GM23248 (cell line): Measurements from ENCODE around the gene NBR1. TPM values are rescaled to one million over a fixed set of nuclear protein-coding genes. Genes with fewer than 3 reads are reported as not detected.
A peak's percentile ranks its signal among the peaks of the same experiment; 100 is the strongest.

Source experiments
- DNase-seq: peaks from one replicate; pipeline ENCODE4 v3.0.0-alpha.2; 2015
- H2AFZ ChIP-seq: fragments of 200-600 bp; sonication (generic); 2 replicates; pipeline ENCODE4 v1.6.1; 2016; ENCODE audit warnings: antibody characterized with exemption
- H3F3A ChIP-seq: fragments of 200-600 bp; sonication (generic); 2 replicates; pipeline ENCODE4 v1.6.1; 2016; ENCODE audit warnings: mild to moderate bottlenecking, antibody characterized with exemption, mixed run types; ENCODE audit not compliant: insufficient read depth
- H3K27ac ChIP-seq: fragments of 200-600 bp; sonication (generic); 2 replicates; pipeline ENCODE4 v1.5.1; 2016; ENCODE audit warnings: mild to moderate bottlenecking
- H3K27me3 ChIP-seq: fragments of 200-600 bp; sonication (generic); replicated peaks from 2 replicates; pipeline ENCODE4 v1.6.1; 2016; ENCODE audit warnings: mild to moderate bottlenecking; ENCODE audit not compliant: insufficient read depth
- H3K36me3 ChIP-seq: fragments of 200-600 bp; sonication (generic); 2 replicates; pipeline ENCODE4 v1.6.1; 2016; ENCODE audit warnings: low read depth, mild to moderate bottlenecking
- H3K4me1 ChIP-seq: fragments of 200-600 bp; sonication (generic); 2 replicates; pipeline ENCODE4 v1.6.1; 2016; ENCODE audit warnings: mild to moderate bottlenecking; ENCODE audit not compliant: insufficient read depth
- H3K4me2 ChIP-seq: fragments of 200-600 bp; sonication (generic); one replicate; pipeline ENCODE4 v1.6.1; 2016; ENCODE audit warnings: mild to moderate bottlenecking; ENCODE audit not compliant: unreplicated experiment
- H3K4me3 ChIP-seq: fragments of 200-600 bp; sonication (generic); 2 replicates; pipeline ENCODE4 v1.5.1; 2016; ENCODE audit warnings: mild to moderate bottlenecking
- H3K79me2 ChIP-seq: fragments of 200-600 bp; sonication (generic); 2 replicates; pipeline ENCODE4 v1.6.1; 2016; ENCODE audit warnings: mild to moderate bottlenecking; ENCODE audit not compliant: insufficient read depth
- H3K9ac ChIP-seq: fragments of 200-600 bp; sonication (generic); 2 replicates; pipeline ENCODE4 v1.6.1; 2016; ENCODE audit warnings: mild to moderate bottlenecking
- H3K9me2 ChIP-seq: fragments of 200-600 bp; sonication (generic); 2 replicates; pipeline ENCODE4 v1.6.1; 2016; ENCODE audit warnings: mixed run types, mild to moderate bottlenecking, moderate library complexity; ENCODE audit not compliant: insufficient read depth
- H3K9me3 ChIP-seq: fragments of 200-600 bp; sonication (generic); one replicate; pipeline ENCODE4 v1.6.1; 2017; ENCODE audit warnings: low read depth
- H4K20me1 ChIP-seq: fragments of 200-600 bp; sonication (generic); 2 replicates; pipeline ENCODE4 v1.6.0; 2016; ENCODE audit not compliant: insufficient read depth
- EZH2 ChIP-seq: fragments of 200-600 bp; sonication (generic); IDR thresholded peaks from 2 replicates; pipeline ENCODE4 v1.6.1; 2018; ENCODE audit warnings: antibody characterized with exemption, mild to moderate bottlenecking; ENCODE audit not compliant: insufficient read depth, poor library complexity, severe bottlenecking
- EZH2phosphoT487 ChIP-seq: fragments of 200-600 bp; sonication (generic); IDR thresholded peaks from 2 replicates; pipeline ENCODE4 v1.6.1; 2018; ENCODE audit warnings: antibody characterized with exemption, moderate library complexity, mild to moderate bottlenecking, low read depth; ENCODE audit not compliant: insufficient read depth
- WGBS, 2 experiments: methylation state at CpG; one replicate each; pipeline ENCODE4 v1.1.6; 2015 to 2017; ENCODE audit warnings: low lambda C conversion rate in 2 of 2, low coverage in 1 of 2; ENCODE audit errors: missing lambda C conversion rate in 2 of 2; 5-methylcytosine and 5-hydroxymethylcytosine counted together
- in situ Hi-C: fragments of 300-500 bp; cut with MboI; formaldehyde crosslinking; loops from 2 replicates; pipeline ENCODE4 v1.15.0; 2020
- polyA plus RNA-seq: library from polyadenylated mRNA; unstranded; fragments of >200 nt; fragmentation: Nextera tagmentation; extraction: Ambion mirVana; gene quantifications from 2 replicates; pipeline ENCODE4 v1.2.1, GENCODE V29; 2016
- total RNA-seq: library from RNA; depleted of rRNA; stranded (reverse); fragments of >200 nt; shearing (Covaris generic); gene quantifications from 2 replicates; pipeline ENCODE4 v1.2.3, GENCODE V29; 2014

Gene NBR1
- total and polyA plus RNA-seq, 2 experiments from 2014 or later: 71.6 to 109 TPM

- no peak for TF ChIP-seq EZH2
- TF ChIP-seq EZH2phosphoT487: no peak
- Histone ChIP-seq H3K4me2 (peak overlapping the region; percentile 99), H3K9ac (peak overlapping the region; percentile 96), H3K9me2 (no peaks in the 10 kb centered on the region), H3K9me3 (no peaks in the 10 kb centered on the region), H3K4me3 (peak overlapping the region; percentile 93), H2AFZ (peak overlapping the region; percentile 91), H3F3A (peaks cover 37% of the 10 kb centered on the region), H4K20me1 (no peaks in the 10 kb centered on the region), H3K36me3 (no peaks in the 10 kb centered on the region), H3K79me2 (peaks cover 45% of the 10 kb centered on the region), H3K4me1 (peaks cover 17% of the 10 kb centered on the region), H3K27me3 (no peaks in the 10 kb centered on the region), H3K27ac (peak overlapping the region; percentile 99)
- in situ Hi-C loops: no loop called here
- WGBS, 2 experiments: 1 to 2% methylated on average over 26 to 29 of the region's 29 CpGs
- peak; percentile 83 for DNase-seq
Measured at GRCh38 chr17:43169561-43170139, 1.4 kb upstream of the NBR1 start.

GRCh38 chr17:43170140-43170765 lies 761 bp upstream of the NBR1 start:
- no peaks in the 10 kb centered on the region for H3K27me3 ChIP-seq
- WGBS, 2 experiments: 1% methylated on average over 27 of the region's 27 CpGs
- peaks cover 17% of the 10 kb centered on the region for H3K4me1 ChIP-seq
- H2AFZ ChIP-seq: peak overlapping the region; percentile 91
- peak overlapping the region; percentile 96 for H3K9ac ChIP-seq
- H3K9me2 ChIP-seq: no peaks in the 10 kb centered on the region
- H4K20me1 ChIP-seq: no peaks in the 10 kb centered on the region
- peak; percentile 99 for DNase-seq
- H3K4me2 ChIP-seq: peak overlapping the region; percentile 99
- peaks cover 37% of the 10 kb centered on the region for H3F3A ChIP-seq
- no peaks in the 10 kb centered on the region for H3K36me3 ChIP-seq
- no peaks in the 10 kb centered on the region for H3K9me3 ChIP-seq
- in situ Hi-C loops: no loop called here
- H3K4me3 ChIP-seq: peak overlapping the region; percentile 93
- peak overlapping the region; percentile 99 for H3K27ac ChIP-seq
- H3K79me2 ChIP-seq: peaks cover 46% of the 10 kb centered on the region
- no peak for TF ChIP-seq EZH2
- TF ChIP-seq EZH2phosphoT487: no peak

- Histone ChIP-seq H4K20me1 (no peaks in the 10 kb centered on the region), H3K9me3 (no peaks in the 10 kb centered on the region), H3K36me3 (peaks cover 10% of the 10 kb centered on the region; the same call in 1 of the 2 replicates), H3K4me3 (peak overlapping the region; percentile 93), H3K4me2 (peak overlapping the region; percentile 99), H3K27me3 (no peaks in the 10 kb centered on the region), H3K9ac (peak overlapping the region; percentile 96), H3K79me2 (peaks cover 54% of the 10 kb centered on the region), H3F3A (peaks cover 52% of the 10 kb centered on the region), H3K27ac (peak overlapping the region; percentile 99), H3K4me1 (peaks cover 26% of the 10 kb centered on the region), H2AFZ (peak overlapping the region; percentile 91), H3K9me2 (no peaks in the 10 kb centered on the region)
- TF ChIP-seq EZH2: no peak
- no peak for TF ChIP-seq EZH2phosphoT487
- WGBS, 2 experiments: 2% methylated on average over 12 of the region's 12 CpGs
- peak; percentile 94 for DNase-seq
- in situ Hi-C loops: no loop called here
Measured at GRCh38 chr17:43171586-43172487, 823 bp downstream of the NBR1 start.
